K562 (cell line): ENCODE data around the gene WDR54. TPM values are rescaled to one million over a fixed set of nuclear protein-coding genes. Genes with fewer than 3 reads are reported as not detected.

Experiments
- ATAC-seq: fragments of 200-7000 bp; cut with Tn5 transposase; 3 replicates; pipeline ENCODE4 v1.9.1; 2020; ENCODE audit warnings: moderate library complexity
- BruUV-seq: library from RNA; stranded (reverse); fragments of 400-500 nt; replicated peaks from 2 replicates; lab custom pipeline; 2021; lab: Mats Ljungman, UMichigan
- CTCF ChIA-PET: fragments of 300-600 bp; formaldehyde crosslinking; extraction: SDS; loops from one replicate; lab custom pipeline; 2021; ENCODE audit warnings: low intra/inter-chr PET ratio; lab: Yijun Ruan, JAX
- POLR2A ChIA-PET: fragments of 300-600, 350-650 bp; sonication (Branson Sonifier 250); formaldehyde crosslinking; extraction: SDS; loops from one replicate; lab custom pipeline; 2021; ENCODE audit warnings: antibody characterized with exemption, inconsistent platforms; lab: Yijun Ruan, JAX
- DNase-seq, 4 experiments: peaks; one replicate each; pipeline versions ENCODE4 v3.0.0 to v3.0.0-alpha.2; 2011 to 2018; ENCODE audit warnings: low spot score in 3 of 4, mixed read lengths in 3 of 4; ENCODE audit errors: extremely low read depth in 1 of 4
- FAIRE-seq: peaks from 2 replicates; lab custom pipeline; 2011; peaks lifted over from hg19 to GRCh38; lab: Jason Lieb, UNC
- H2AFZ ChIP-seq: 2 replicates; pipeline ENCODE4 v1.6.0; 2011; ENCODE audit warnings: low read depth, low read length, control low read depth, inconsistent platforms
- H3K27ac ChIP-seq: fragments of 200-600 bp; 3 replicates; pipeline ENCODE4 v1.8.0; 2011; ENCODE audit warnings: low read depth, mild to moderate bottlenecking, control low read depth, inconsistent platforms, low read length, moderate library complexity, mixed read lengths; ENCODE audit errors: extremely low read depth
- H3K27me3 ChIP-seq, 2 experiments: fragments of 300-600 bp in 1 of 2; 2 replicates in 1 of 2; 3 replicates in 1 of 2; pipeline versions ENCODE4 v1.6.0 to v1.8.0; 2011; ENCODE audit warnings: inconsistent platforms in 2 of 2, low read length in 2 of 2, mild to moderate bottlenecking in 1 of 2, mixed read lengths in 1 of 2, moderate library complexity in 1 of 2; ENCODE audit not compliant: control insufficient read depth in 2 of 2, insufficient read depth in 2 of 2
- H3K36me3 ChIP-seq: fragments of 300-600 bp; 3 replicates; pipeline ENCODE4 v1.8.0; 2011; ENCODE audit warnings: mild to moderate bottlenecking, low read length, inconsistent platforms; ENCODE audit not compliant: control insufficient read depth, insufficient read depth
- H3K4me1 ChIP-seq, 2 experiments: fragments of 200-600 bp in 1 of 2; replicated peaks in 1 of 2; 2 replicates in 1 of 2; 3 replicates in 1 of 2; pipeline versions ENCODE4 v1.5.1 to v1.8.0; 2011; ENCODE audit warnings: inconsistent platforms in 2 of 2, low read length in 2 of 2, mild to moderate bottlenecking in 1 of 2, mixed read lengths in 1 of 2, moderate library complexity in 1 of 2; ENCODE audit not compliant: control insufficient read depth in 2 of 2, insufficient read depth in 2 of 2
- H3K4me2 ChIP-seq: 2 replicates; pipeline ENCODE4 v1.6.1; 2011; ENCODE audit warnings: low read length, control low read depth, inconsistent platforms, mixed read lengths; ENCODE audit not compliant: insufficient read depth
- H3K4me3 ChIP-seq: fragments of 200-600 bp; sonication (generic), shearing (Covaris generic); 2 replicates; pipeline ENCODE4 v1.5.1; 2016; ENCODE audit warnings: control low read depth, inconsistent platforms
- H3K79me2 ChIP-seq: fragments of 200-600 bp; 3 replicates; pipeline ENCODE4 v1.8.0; 2011; ENCODE audit warnings: low read length, inconsistent platforms; ENCODE audit not compliant: control insufficient read depth, insufficient read depth
- H3K9ac ChIP-seq, 2 experiments: 2 replicates each; pipeline versions ENCODE4 v1.6.0 to v1.6.1; 2011; ENCODE audit warnings: low read depth in 2 of 2, low read length in 2 of 2, control low read depth in 1 of 2, inconsistent platforms in 1 of 2, mild to moderate bottlenecking in 1 of 2, mixed read lengths in 1 of 2; ENCODE audit not compliant: insufficient read depth in 1 of 2
- H3K9me1 ChIP-seq: one replicate; pipeline ENCODE4 v1.6.0; 2011; ENCODE audit warnings: inconsistent platforms, mild to moderate bottlenecking, low read length, moderate library complexity; ENCODE audit not compliant: control insufficient read depth, insufficient read depth
- H3K9me3 ChIP-seq: replicated peaks from 2 replicates; pipeline ENCODE4 v1.5.1; 2011; ENCODE audit warnings: low read depth, low read length, inconsistent platforms; ENCODE audit not compliant: control insufficient read depth, insufficient read depth
- H4K20me1 ChIP-seq: replicated peaks from 2 replicates; pipeline ENCODE4 v1.6.1; 2011; ENCODE audit warnings: low read length, inconsistent platforms, mixed read lengths; ENCODE audit not compliant: control insufficient read depth, insufficient read depth
- AFF4 ChIP-seq: sonication (generic); formaldehyde crosslinking; IDR thresholded peaks from 2 replicates; pipeline ENCODE4 v1.8.0; 2023; ENCODE audit warnings: mild to moderate bottlenecking, missing genetic modification reagents
- HMGN3 ChIP-seq: IDR thresholded peaks from 2 replicates; pipeline ENCODE4 v1.6.1; 2011; ENCODE audit warnings: borderline replicate concordance, low read depth, mild to moderate bottlenecking, mixed read lengths, low read length; ENCODE audit not compliant: insufficient read length; ENCODE audit errors: extremely low read depth
- KDM2B ChIP-seq: fragments of 250-450 bp; sonication (Bioruptor Pico); IDR thresholded peaks from 2 replicates; pipeline ENCODE4 v1.8.0; 2021; ENCODE audit warnings: mild to moderate bottlenecking, moderate library complexity
- POLR2H ChIP-seq: IDR thresholded peaks from 2 replicates; pipeline ENCODE4 v1.6.1; 2016; ENCODE audit warnings: missing genetic modification characterization, low read depth, mild to moderate bottlenecking, control low read depth, missing compliant biosample characterization, moderate library complexity
- RBBP5 ChIP-seq: fragments of 200-600 bp; sonication (generic); IDR thresholded peaks from 2 replicates; pipeline ENCODE4 v1.6.1; 2012; ENCODE audit warnings: borderline replicate concordance, mild to moderate bottlenecking, low read length, control low read depth, inconsistent platforms; ENCODE audit not compliant: insufficient read depth, poor library complexity, severe bottlenecking
- SMARCB1 ChIP-seq: IDR thresholded peaks from 2 replicates; pipeline ENCODE4 v1.6.1; 2011; ENCODE audit warnings: improper control_type of control experiment, low read depth; ENCODE audit not compliant: insufficient read length
- ZNF277 ChIP-seq: fragments of 250-450 bp; sonication (Bioruptor Pico); IDR thresholded peaks from 2 replicates; pipeline ENCODE4 v1.8.0; 2022; ENCODE audit warnings: inconsistent platforms, mild to moderate bottlenecking, moderate library complexity, borderline replicate concordance
- WGBS: fragments of 100-300 bp; shearing (Covaris generic); methylation state at CpG from one replicate; pipeline ENCODE4 v1.1.6; 2016; ENCODE audit warnings: low coverage, mixed read lengths; ENCODE audit not compliant: insufficient coverage; ENCODE audit errors: missing lambda C conversion rate; 5-methylcytosine and 5-hydroxymethylcytosine counted together
- in situ Hi-C: fragments of 300-500 bp; cut with MboI; formaldehyde crosslinking; loops from 4 replicates; pipeline ENCODE4 v1.15.0; 2018; ENCODE audit warnings: inconsistent platforms, mixed read lengths
- intact Hi-C: fragments of 100-400 bp; cut with micrococcal nuclease; formaldehyde crosslinking; loops from 2 replicates; pipeline ENCODE4 v1.14.2; 2022
- polyA plus RNA-seq, 8 experiments: library from polyadenylated mRNA; depleted of rRNA in 4 of 8; stranded (reverse) in 5 of 8; unstranded in 3 of 8; fragments of >200 nt; fragmentation: Nextera tagmentation in 2 of 8; fragmentation: Illumina TruSeq in 1 of 8; extraction: Ambion mirVana in 2 of 8; extraction: Trizol in 1 of 8; gene quantifications; 2 replicates each; pipeline versions ENCODE4 v1.2.1 to v1.2.3, GENCODE V29; 2011 to 2014; ENCODE audit warnings: inconsistent platforms in 1 of 8, missing spikeins in 1 of 8
- total RNA-seq, 7 experiments: library from RNA; depleted of rRNA in 6 of 7; stranded (reverse); fragments of >200 nt in 6 of 7; fragmentation: Illumina TruSeq in 2 of 7; extraction: Trizol in 2 of 7; gene quantifications; 2 replicates each; pipeline versions ENCODE4 v1.2.1 to v1.2.3, GENCODE V29; 2011 to 2021; ENCODE audit warnings: low replicate concordance in 1 of 7

Gene WDR54
- total and polyA plus RNA-seq, 9 of the 15 experiments (the other 6 are each of a cell fraction or from before 2014, with no cell fraction given), result 5.2 to 15.2 (median 7.4) TPM

GRCh38 chr2:74458132-74458937 is 36.8 kb downstream of the WDR54 start, which contains the start of gene WBP1 (continued):
- TF ChIP-seq HMGN3 (no peak), ZNF277 (no peak)

DNA sequence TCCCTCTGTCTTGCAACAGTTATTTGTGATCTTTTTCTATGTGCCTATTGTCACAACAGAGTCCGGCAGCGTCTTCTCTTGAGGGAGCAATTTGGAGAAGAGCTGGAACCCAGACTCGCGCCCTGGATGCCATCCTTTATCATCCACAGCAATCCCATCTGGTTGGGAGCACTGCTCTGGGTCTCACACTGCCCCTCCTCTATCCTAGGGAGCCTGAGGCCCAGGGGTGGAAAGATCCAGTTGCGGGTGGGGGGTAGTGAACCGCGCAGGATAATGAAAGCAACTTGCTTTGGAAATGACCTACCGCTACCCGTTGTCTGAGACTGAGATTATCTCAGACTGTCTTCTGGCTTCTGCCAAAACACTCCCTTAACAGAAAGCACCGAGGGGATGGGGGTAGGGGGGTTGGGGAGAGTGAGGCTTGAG is 37.4 kb downstream of the WDR54 start:
- no peaks in the 10 kb centered on the region for H3K9me3 ChIP-seq
- no peaks in the 10 kb centered on the region for H3K27me3 ChIP-seq
- intact Hi-C loops, result no loop called here
- H3K9ac ChIP-seq, result peak overlapping the region; percentile 37 to 85; a peak in 3 of 4 replicates
- H3K79me2 ChIP-seq, result peaks cover 15% of the 10 kb centered on the region; the same call in 2 of the 3 replicates
- ATAC-seq (no peak), DNase-seq (no peak), FAIRE-seq (no peak)
- CTCF ChIA-PET, result no interaction called here
- 4% methylated on average over 10 of the region's 10 CpGs for WGBS
- H3K4me3 ChIP-seq, result peak overlapping the region; percentile 53
- H3K27ac ChIP-seq, result no peak overlapping the region
- in situ Hi-C loops, result no loop called here
- TF ChIP-seq KDM2B (CRISPR knock-in tag) (no peak), AFF4 (CRISPR knock-in tag) (no peak), RBBP5 (no peak), SMARCB1 (no peak), POLR2H (no peak)
- no peaks in the 10 kb centered on the region; the same call in 1 of the 2 replicates for H4K20me1 ChIP-seq
- H3K9me1 ChIP-seq, result no peaks in the 10 kb centered on the region
- BruUV-seq, result no TSS peak
- peaks cover 35% of the 10 kb centered on the region for H3K36me3 ChIP-seq
- H3K4me1 ChIP-seq, result peaks cover 7 to 36% of the 10 kb centered on the region in 2 experiments
- peak overlapping the region; percentile 87 for H3K4me2 ChIP-seq
- peak overlapping the region; percentile 28; the same call in 1 of the 2 replicates for H2AFZ ChIP-seq
- POLR2A ChIA-PET, result interaction anchor here (0.6 to 2.5 kb wide), 9 partner anchors 8 to 135 kb away, joined by 3 to 12 read pairs (median 4); partner anchors contain the start of genes AUP1 and HTRA2
